D721Med (cell line): ENCODE measurements around the gene IRF8.

ENCODE experiments used
- DNase-seq: peaks from one replicate; pipeline ENCODE4 v3.0.0; 2011; ENCODE audit warnings: low spot score; ENCODE audit not compliant: insufficient read length
- FAIRE-seq: peaks from 2 replicates; lab custom pipeline; 2011; peaks lifted over from hg19 to GRCh38; lab: Jason Lieb, UNC
- TF ChIP-seq, protein P1 (sequence below): IDR thresholded peaks from 2 replicates; pipeline ENCODE4 v1.5.1; 2012; ENCODE audit warnings: mild to moderate bottlenecking, control low read depth; ENCODE audit not compliant: insufficient read depth; ENCODE audit errors: missing control alignments

Gene IRF8

GRCh38 chr16:85909932-85910853 lies 11.2 kb downstream of the IRF8 start:
- no peak for FAIRE-seq
- TF ChIP-seq, protein P1, sequence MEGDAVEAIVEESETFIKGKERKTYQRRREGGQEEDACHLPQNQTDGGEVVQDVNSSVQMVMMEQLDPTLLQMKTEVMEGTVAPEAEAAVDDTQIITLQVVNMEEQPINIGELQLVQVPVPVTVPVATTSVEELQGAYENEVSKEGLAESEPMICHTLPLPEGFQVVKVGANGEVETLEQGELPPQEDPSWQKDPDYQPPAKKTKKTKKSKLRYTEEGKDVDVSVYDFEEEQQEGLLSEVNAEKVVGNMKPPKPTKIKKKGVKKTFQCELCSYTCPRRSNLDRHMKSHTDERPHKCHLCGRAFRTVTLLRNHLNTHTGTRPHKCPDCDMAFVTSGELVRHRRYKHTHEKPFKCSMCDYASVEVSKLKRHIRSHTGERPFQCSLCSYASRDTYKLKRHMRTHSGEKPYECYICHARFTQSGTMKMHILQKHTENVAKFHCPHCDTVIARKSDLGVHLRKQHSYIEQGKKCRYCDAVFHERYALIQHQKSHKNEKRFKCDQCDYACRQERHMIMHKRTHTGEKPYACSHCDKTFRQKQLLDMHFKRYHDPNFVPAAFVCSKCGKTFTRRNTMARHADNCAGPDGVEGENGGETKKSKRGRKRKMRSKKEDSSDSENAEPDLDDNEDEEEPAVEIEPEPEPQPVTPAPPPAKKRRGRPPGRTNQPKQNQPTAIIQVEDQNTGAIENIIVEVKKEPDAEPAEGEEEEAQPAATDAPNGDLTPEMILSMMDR: no peak
- DNase-seq: no peak

DNA sequence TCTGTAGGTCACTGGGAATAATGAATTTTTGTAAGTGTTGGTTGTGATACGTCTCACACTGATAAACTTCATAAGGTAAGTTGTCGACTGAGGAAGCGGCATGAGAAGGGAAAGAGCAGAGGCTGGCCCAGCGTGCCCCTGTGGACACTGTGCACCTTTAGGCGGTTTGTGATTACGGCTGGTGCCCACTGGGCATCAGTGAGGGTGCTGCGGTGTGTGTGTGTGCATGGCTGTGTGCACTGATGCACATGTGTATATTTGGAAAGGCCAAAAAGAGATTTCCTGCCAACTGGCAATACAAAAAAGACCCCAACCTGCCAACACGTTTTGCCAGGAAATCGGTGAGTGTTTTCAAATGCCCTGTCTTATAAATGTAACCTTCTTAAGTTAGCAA lies 11.9 kb downstream of the IRF8 start:
- FAIRE-seq (no peak), DNase-seq (no peak)
- TF ChIP-seq, protein P1: no peak

GRCh38 chr16:85911251-85911930 lies 12.4 kb downstream of the IRF8 start:
- DNase-seq (no peak), FAIRE-seq (no peak)
- TF ChIP-seq, protein P1: no peak

GRCh38 chr16:85912211-85912974 lies 13.4 kb downstream of the IRF8 start:
- TF ChIP-seq, protein P1: no peak
- FAIRE-seq (no peak), DNase-seq (no peak)

DNA sequence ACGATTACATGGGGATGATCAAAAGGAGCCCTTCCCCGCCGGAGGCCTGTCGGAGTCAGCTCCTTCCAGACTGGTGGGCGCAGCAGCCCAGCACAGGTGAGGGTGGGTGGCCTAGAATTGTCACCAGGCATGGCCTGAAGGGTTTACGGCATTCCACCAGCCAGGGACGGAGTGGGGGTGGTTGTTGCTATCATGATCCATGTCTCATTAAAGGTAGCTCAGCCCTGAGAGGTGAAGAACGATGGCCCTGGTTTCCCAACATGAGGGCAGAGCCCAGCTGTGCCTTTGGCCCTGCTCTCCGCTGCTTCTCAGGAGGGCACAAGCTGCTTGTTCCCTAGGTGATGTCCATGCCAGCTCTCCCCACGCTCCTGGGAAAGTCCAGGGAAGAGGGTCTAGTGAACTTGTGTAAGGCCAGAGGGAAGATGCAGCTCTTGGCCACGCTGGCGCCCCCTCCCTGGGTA lies 14.2 kb downstream of the IRF8 start:
- FAIRE-seq (no peak), DNase-seq (no peak)

DNA sequence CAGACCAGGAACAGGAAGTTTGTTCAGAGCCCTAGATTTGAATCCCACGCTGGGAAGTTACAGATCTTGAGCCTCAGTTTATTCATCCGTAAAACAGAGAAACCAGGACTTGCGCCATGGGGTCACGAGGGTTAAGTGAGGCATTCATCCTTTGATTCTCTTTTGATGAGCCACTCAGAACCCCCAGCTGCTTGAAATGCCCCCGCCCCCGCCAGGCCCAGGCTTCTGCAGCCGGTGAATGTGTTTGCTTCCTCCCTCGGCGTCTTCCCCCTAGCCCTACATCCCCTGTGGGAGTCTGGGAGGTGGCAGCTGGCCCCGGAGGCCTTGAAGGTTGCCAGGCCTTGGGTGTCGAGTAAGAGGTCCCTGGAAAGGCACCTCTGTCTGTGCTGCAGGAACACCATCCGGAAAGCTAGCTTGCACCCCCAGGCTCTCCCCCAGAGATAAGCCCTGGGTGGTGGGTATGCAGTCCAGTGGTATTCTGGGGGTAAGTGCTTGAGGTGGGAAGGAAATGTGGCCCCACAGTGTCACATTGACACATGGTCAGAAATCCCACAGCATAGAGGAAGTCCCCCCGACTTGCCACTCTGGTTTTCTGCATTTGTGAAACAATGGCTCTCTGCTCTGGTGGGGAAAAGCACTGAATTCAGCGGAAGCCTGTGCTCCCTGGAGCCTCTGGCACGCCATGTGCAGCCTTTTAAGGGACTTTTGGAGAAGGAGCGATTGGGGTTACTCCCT lies 14.9 kb downstream of the IRF8 start:
- TF ChIP-seq, protein P1: no peak
- no peak for FAIRE-seq
- no peak for DNase-seq

More for the DNA sequence above, 14.2 kb downstream of the IRF8 start:
- TF ChIP-seq, protein P1: no peak
